ENCODE results near the gene SOX8. TPM values are rescaled to one million over a fixed set of nuclear protein-coding genes. Genes with fewer than 3 reads are reported as not detected.

SOX8 gene
- polyA plus RNA-seq, 3 donors: not detected

DNA sequence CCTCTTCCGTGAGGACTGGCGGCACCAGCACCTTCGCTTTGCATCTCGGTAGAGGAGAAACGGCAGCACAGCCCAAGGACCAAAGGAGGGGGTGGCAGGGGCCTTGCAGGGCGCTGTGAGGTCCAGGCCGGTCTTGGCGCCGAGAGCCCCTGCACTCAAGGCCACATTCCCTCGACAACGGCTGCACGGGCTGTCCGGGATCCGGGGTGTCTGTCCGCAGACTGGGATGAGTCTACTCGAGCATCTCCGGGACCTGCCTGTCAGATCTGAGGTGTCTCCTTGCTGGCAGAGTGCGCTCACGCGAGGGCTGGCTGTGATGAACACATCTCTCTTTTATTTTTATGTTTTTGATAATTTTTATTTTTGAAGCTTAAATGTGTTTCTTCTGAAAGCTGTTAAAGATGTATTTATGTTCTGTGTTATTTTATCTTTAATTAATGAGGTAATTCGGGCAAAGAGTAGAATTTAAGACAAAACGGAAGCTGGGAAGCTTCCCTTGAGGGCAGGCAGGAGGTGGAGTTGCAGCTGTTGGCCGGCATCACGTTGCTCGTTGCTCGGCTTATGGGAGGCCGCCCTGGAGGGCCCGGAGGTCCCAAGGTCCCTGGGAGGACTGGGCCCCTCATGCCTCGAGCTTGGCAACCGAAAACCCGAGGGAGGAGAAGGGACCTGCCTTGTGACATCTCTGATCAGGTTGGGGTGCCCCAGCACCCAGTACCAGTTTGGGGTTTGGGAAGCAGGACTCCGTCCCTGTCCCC is 4.3 kb downstream of the SOX8 start:
- TF ChIP-seq CTCF (IDR thresholded peaks at IDR 0.05): no peak
- no peak for DNase-seq
- Histone ChIP-seq H3K9ac (ENCODE audit: insufficient read depth, low read length, poor library complexity, severe bottlenecking) (no peak overlapping the region), H3K27ac (ENCODE audit: low read depth in 1 of 2, low read length in 2 of 2) (no peak overlapping the region), H3K36me3 (replicated peaks in 1 of 2; ENCODE audit: control insufficient read depth in 1 of 2, insufficient read depth in 2 of 2, low read length in 2 of 2) (no peaks in the 10 kb centered on the region), H4K20me1 (ENCODE audit: insufficient read depth, low read length) (no peaks in the 10 kb centered on the region), H3K9me3 (replicated peaks in 1 of 2; ENCODE audit: control insufficient read depth in 1 of 2, insufficient read depth in 1 of 2, low read length in 2 of 2) (no peaks in the 10 kb centered on the region), H3K79me2 (ENCODE audit: insufficient read depth, low read length) (no peaks in the 10 kb centered on the region), H2AFZ (ENCODE audit: insufficient read depth, low read depth, low read length, poor library complexity, severe bottlenecking) (no peak overlapping the region), H3K4me3 (replicated peaks in 1 of 3; ENCODE audit: low read depth in 2 of 3, low read length in 3 of 3) (no peak overlapping the region), H3K27me3 (ENCODE audit: control insufficient read depth in 2 of 2, insufficient read depth in 2 of 2, low read length in 2 of 2) (peaks cover 9 to 24% of the 10 kb centered on the region in 2 donors), H3K4me1 (ENCODE audit: control insufficient read depth in 1 of 2, insufficient read depth in 2 of 2, low read length in 2 of 2) (no peaks in the 10 kb centered on the region), H3K4me2 (replicated peaks; ENCODE audit: extremely low read depth, low read length, poor library complexity, severe bottlenecking) (no peak overlapping the region)
- Mint-ChIP-seq H3K27ac (no peak overlapping the region), H3K4me1 (peaks cover 2% of the 10 kb centered on the region), H3K9me3 (peaks cover 0 to 9% (median 0%) of the 10 kb centered on the region in 7 donors), H3K4me3 (no peak overlapping the region), H3K36me3 (no peaks in the 10 kb centered on the region), H3K27me3 (ENCODE audit: low read depth in 3 of 3) (peaks cover 18 to 43% (median 24%) of the 10 kb centered on the region in 3 donors)
- WGBS (ENCODE audit: insufficient coverage): 96% methylated on average over 28 of the region's 32 CpGs
- intact Hi-C loops (cut with micrococcal nuclease): no loop called here

- peaks cover 7 to 19% of the 10 kb centered on the region in 2 donors for H3K27me3 ChIP-seq (ENCODE audit: control insufficient read depth in 2 of 2, insufficient read depth in 2 of 2, low read length in 2 of 2)
- Mint-ChIP-seq H3K36me3 (no peaks in the 10 kb centered on the region), H3K27me3 (ENCODE audit: low read depth in 3 of 3) (peaks cover 14 to 37% (median 20%) of the 10 kb centered on the region in 3 donors), H3K9me3 (peaks cover 0 to 7% (median 0%) of the 10 kb centered on the region in 7 donors), H3K4me3 (no peak overlapping the region), H3K4me1 (no peaks in the 10 kb centered on the region), H3K27ac (no peak overlapping the region)
- no peak for DNase-seq
- no peaks in the 10 kb centered on the region for H3K36me3 ChIP-seq (replicated peaks in 1 of 2; ENCODE audit: control insufficient read depth in 1 of 2, insufficient read depth in 2 of 2, low read length in 2 of 2)
- H3K4me2 ChIP-seq (replicated peaks; ENCODE audit: extremely low read depth, low read length, poor library complexity, severe bottlenecking): no peak overlapping the region
- no peaks in the 10 kb centered on the region for H3K9me3 ChIP-seq (replicated peaks in 1 of 2; ENCODE audit: control insufficient read depth in 1 of 2, insufficient read depth in 1 of 2, low read length in 2 of 2)
- H3K9ac ChIP-seq (ENCODE audit: insufficient read depth, low read length, poor library complexity, severe bottlenecking): no peak overlapping the region
- intact Hi-C loops (cut with micrococcal nuclease): no loop called here
- no peaks in the 10 kb centered on the region for H3K4me1 ChIP-seq (ENCODE audit: control insufficient read depth in 1 of 2, insufficient read depth in 2 of 2, low read length in 2 of 2)
- no peak overlapping the region for H2AFZ ChIP-seq (ENCODE audit: insufficient read depth, low read depth, low read length, poor library complexity, severe bottlenecking)
- H4K20me1 ChIP-seq (ENCODE audit: insufficient read depth, low read length): no peaks in the 10 kb centered on the region
- no peak for TF ChIP-seq CTCF (IDR thresholded peaks at IDR 0.05)
- no peaks in the 10 kb centered on the region for H3K79me2 ChIP-seq (ENCODE audit: insufficient read depth, low read length)
- 82% methylated on average over 5 of the region's 8 CpGs for WGBS (ENCODE audit: insufficient coverage)
- no peak overlapping the region for H3K4me3 ChIP-seq (replicated peaks in 1 of 3; ENCODE audit: low read depth in 2 of 3, low read length in 3 of 3)
- H3K27ac ChIP-seq (ENCODE audit: low read depth in 1 of 2, low read length in 2 of 2): no peak overlapping the region
These were observed 4.8 kb downstream of the SOX8 start for GRCh38 chr16:986411-986810.
